ENCODE results near the gene BUB3. TPM values are rescaled to one million over a fixed set of nuclear protein-coding genes. Genes with fewer than 3 reads are reported as not detected.

BUB3 gene
- total and polyA plus RNA-seq, 2 of the 13 experiments (the other 11 are each of a cell fraction or from before 2014, with no cell fraction given), result 174 to 188 TPM

- TF ChIP-seq ZNF512B (CRISPR knock-in tag; IDR thresholded peaks at IDR 0.05; ENCODE audit: borderline replicate concordance) (no peak), STAT6 (CRISPR knock-in tag; IDR thresholded peaks at IDR 0.05; ENCODE audit: borderline replicate concordance) (no peak), HCFC1 (IDR thresholded peaks at IDR 0.05; ENCODE audit: low read depth, low read length) (no peak), ZNF841 (CRISPR knock-in tag; IDR thresholded peaks at IDR 0.05; ENCODE audit: borderline replicate concordance) (no peak), ZBTB37 (CRISPR knock-in tag; IDR thresholded peaks at IDR 0.05) (no peak), NFE2L2 (IDR thresholded peaks at IDR 0.05; ENCODE audit: low read length) (no peak), MATR3 (CRISPR knock-in tag; IDR thresholded peaks at IDR 0.05) (no peak), ZNF280D (CRISPR knock-in tag; IDR thresholded peaks at IDR 0.05) (no peak), ZBTB26 (CRISPR knock-in tag; IDR thresholded peaks at IDR 0.05; ENCODE audit: borderline replicate concordance) (no peak), ZBTB4 (CRISPR knock-in tag; IDR thresholded peaks at IDR 0.05; ENCODE audit: borderline replicate concordance) (no peak), NFIC (IDR thresholded peaks at IDR 0.05; ENCODE audit: low read length) (no peak), SNRNP70 (IDR thresholded peaks at IDR 0.05; ENCODE audit: low read depth, low read length) (no peak), ZNF468 (CRISPR knock-in tag; IDR thresholded peaks at IDR 0.05) (no peak)
Observed at GRCh38 chr10:123154711-123155505, 706 bp downstream of the BUB3 start (continued).

Data from HepG2 (cell line).